HepG2 (cell line): ENCODE measurements around the gene EXOSC9. TPM values are rescaled to one million over a fixed set of nuclear protein-coding genes. Genes with fewer than 3 reads are reported as not detected.
A peak's percentile ranks its signal among the peaks of the same experiment; 100 is the strongest.

Experiments used
- CBFB ChIP-seq: sonication (generic); formaldehyde crosslinking; IDR thresholded peaks from 2 replicates; pipeline ENCODE4 v1.4.0; 2020; ENCODE audit warnings: missing genetic modification reagents
- CREB1 ChIP-seq, 2 experiments: fragments of 450-650 bp in 1 of 2; IDR thresholded peaks; 2 replicates each; pipeline ENCODE4 v1.6.1; 2016 to 2017; ENCODE audit warnings: control low read depth in 1 of 2, mild to moderate bottlenecking in 1 of 2, missing compliant biosample characterization in 1 of 2, missing genetic modification characterization in 1 of 2
- EZH2 ChIP-seq: conservative IDR thresholded peaks from 2 replicates; pipeline ENCODE4 v1.6.1; 2012; ENCODE audit warnings: mild to moderate bottlenecking, low read depth, low read length, moderate library complexity
- FOXC1 ChIP-seq: sonication (generic); formaldehyde crosslinking; IDR thresholded peaks from 2 replicates; pipeline ENCODE4 v1.8.0; 2022; ENCODE audit warnings: mild to moderate bottlenecking, missing genetic modification reagents, borderline replicate concordance
- FOXO1 ChIP-seq: sonication (generic); formaldehyde crosslinking; IDR thresholded peaks from 2 replicates; pipeline ENCODE4 v1.4.0; 2020; ENCODE audit warnings: missing genetic modification reagents
- IKZF1 ChIP-seq: fragments of 450-650 bp; IDR thresholded peaks from 2 replicates; pipeline ENCODE4 v1.7.1; 2016
- JUN ChIP-seq: sonication (generic); formaldehyde crosslinking; IDR thresholded peaks from 2 replicates; pipeline ENCODE4 v1.4.0; 2020; ENCODE audit warnings: mild to moderate bottlenecking, missing genetic modification reagents
- MEIS1 ChIP-seq: sonication (generic); formaldehyde crosslinking; IDR thresholded peaks from 2 replicates; pipeline ENCODE4 v1.9.0; 2021; ENCODE audit warnings: mild to moderate bottlenecking, missing genetic modification reagents, moderate library complexity, borderline replicate concordance
- MEIS2 ChIP-seq: sonication (generic); formaldehyde crosslinking; IDR thresholded peaks from 2 replicates; pipeline ENCODE4 v1.9.0; 2021; ENCODE audit warnings: mild to moderate bottlenecking, missing genetic modification reagents
- NR2F6 ChIP-seq, 2 experiments: IDR thresholded peaks; 2 replicates each; pipeline ENCODE4 v1.6.1; 2016; ENCODE audit warnings: antibody characterized with exemption in 1 of 2, mild to moderate bottlenecking in 1 of 2
- RARA ChIP-seq: IDR thresholded peaks from 2 replicates; pipeline ENCODE4 v1.6.1; 2016; ENCODE audit warnings: missing genetic modification reagents, missing compliant biosample characterization
- RFX5 ChIP-seq: IDR thresholded peaks from 2 replicates; pipeline ENCODE4 v1.6.1; 2011; ENCODE audit warnings: low read depth, low read length, improper control_type of control experiment
- SKI ChIP-seq: fragments of 450-650 bp; IDR thresholded peaks from one replicate; pipeline ENCODE4 v1.6.1; 2018; ENCODE audit warnings: mild to moderate bottlenecking; ENCODE audit not compliant: partially characterized antibody
- SP2 ChIP-seq: sonication (generic); formaldehyde crosslinking; IDR thresholded peaks from 2 replicates; pipeline ENCODE4 v1.5.1; 2020; ENCODE audit warnings: mild to moderate bottlenecking, missing genetic modification reagents
- SP5 ChIP-seq: IDR thresholded peaks from 2 replicates; pipeline ENCODE4 v1.6.1; 2016; ENCODE audit warnings: low read depth, borderline replicate concordance
- SRSF9 ChIP-seq: fragments of 200-400 bp; formaldehyde crosslinking; IDR thresholded peaks from 2 replicates; pipeline ENCODE4 v1.6.1; 2018; ENCODE audit warnings: borderline replicate concordance, mild to moderate bottlenecking, low read depth, low read length; ENCODE audit not compliant: insufficient read depth, poor library complexity, severe bottlenecking
- TAF15 ChIP-seq: fragments of 200-400 bp; formaldehyde crosslinking; IDR thresholded peaks from one replicate; pipeline ENCODE4 v1.6.1; 2018; ENCODE audit warnings: mild to moderate bottlenecking, low read depth, low read length; ENCODE audit not compliant: poor library complexity, severe bottlenecking
- ZNF101 ChIP-seq: sonication (generic); formaldehyde crosslinking; IDR thresholded peaks from 2 replicates; pipeline ENCODE4 v1.4.0; 2020; ENCODE audit warnings: mild to moderate bottlenecking, low read depth, missing genetic modification reagents, borderline replicate concordance
- ZNF30 ChIP-seq: sonication (generic); formaldehyde crosslinking; IDR thresholded peaks from 2 replicates; pipeline ENCODE4 v1.5.0; 2020; ENCODE audit warnings: mild to moderate bottlenecking, missing genetic modification reagents
- ZNF34 ChIP-seq: sonication (generic); formaldehyde crosslinking; IDR thresholded peaks from 2 replicates; pipeline ENCODE4 v1.4.0; 2020; ENCODE audit warnings: mild to moderate bottlenecking, missing genetic modification reagents, borderline replicate concordance
- polyA plus RNA-seq, 8 experiments: library from polyadenylated mRNA; depleted of rRNA in 3 of 8; stranded (reverse) in 7 of 8; unstranded in 1 of 8; fragments of >200 nt; fragmentation: Illumina TruSeq in 4 of 8; extraction: Trizol in 4 of 8; gene quantifications; 2 replicates each; pipeline versions ENCODE4 v1.2.1 to v1.2.3, GENCODE V29; 2011 to 2016; ENCODE audit warnings: low read depth in 4 of 8, missing spikeins in 1 of 8, mixed read lengths in 1 of 8; ENCODE audit not compliant: insufficient read depth in 1 of 8
- total RNA-seq, 5 experiments: library from RNA; depleted of rRNA; stranded (reverse); fragments of >200 nt; fragmentation: Illumina TruSeq; extraction: Trizol; gene quantifications; 2 replicates each; pipeline ENCODE4 v1.2.3, GENCODE V29; 2016; ENCODE audit warnings: low read depth in 1 of 5
- TF ChIP-seq, protein P1 (sequence below): sonication (generic); formaldehyde crosslinking; IDR thresholded peaks from 2 replicates; pipeline ENCODE4 v1.5.1; 2020; ENCODE audit warnings: missing genetic modification reagents, mild to moderate bottlenecking, borderline replicate concordance
- TF ChIP-seq, protein P2 (sequence below): sonication (generic); formaldehyde crosslinking; IDR thresholded peaks from 2 replicates; pipeline ENCODE4 v1.4.0; 2020; ENCODE audit warnings: missing genetic modification reagents
- TF ChIP-seq, protein P3 (sequence below): sonication (generic); formaldehyde crosslinking; IDR thresholded peaks from 2 replicates; pipeline ENCODE4 v1.5.1; 2020; ENCODE audit warnings: missing genetic modification reagents, mild to moderate bottlenecking, borderline replicate concordance
- TF ChIP-seq, protein P4 (sequence below): IDR thresholded peaks from 2 replicates; pipeline ENCODE4 v1.6.1; 2016; ENCODE audit warnings: mild to moderate bottlenecking

Gene EXOSC9
- total and polyA plus RNA-seq, 2 of the 13 experiments (the other 11 are each of a cell fraction or from before 2014, with no cell fraction given) = 26.0 to 48.0 TPM

DNA sequence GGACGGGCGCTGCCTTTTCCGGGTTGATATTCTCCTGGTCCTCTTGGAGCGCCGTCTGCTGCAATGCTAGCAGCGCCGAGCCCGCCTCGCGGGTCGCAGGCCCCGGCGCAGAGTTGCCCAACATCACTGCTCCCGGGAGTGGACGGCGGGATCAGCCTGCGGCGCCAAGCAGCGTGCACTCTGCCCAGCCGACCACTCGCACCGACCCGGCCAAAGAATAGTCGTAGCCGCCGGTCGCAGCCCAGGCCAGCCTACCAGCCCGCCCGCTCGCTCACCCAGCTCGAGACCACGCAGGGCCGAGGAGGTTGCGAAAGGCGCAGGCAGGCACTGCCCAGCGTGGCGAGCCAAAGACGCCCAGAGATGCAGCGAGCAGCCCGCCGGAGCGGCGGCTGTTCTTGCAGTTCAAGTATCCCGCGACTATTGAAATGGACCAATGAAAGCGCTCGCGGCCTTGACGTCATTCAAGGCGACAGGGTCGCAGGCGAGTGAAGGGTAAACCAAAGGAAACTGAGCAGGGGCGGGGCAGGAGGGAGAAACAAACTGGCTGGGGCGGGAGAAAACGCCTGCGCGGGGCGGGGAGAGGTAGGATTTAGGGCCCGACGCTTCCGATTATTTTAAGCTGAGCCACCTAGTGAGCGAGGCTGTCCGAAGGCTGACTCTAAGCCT is 22.5 kb downstream of the EXOSC9 start, which contains the start of gene CCNA2 (continued):
- peak; percentile 48; the same call in 1 of the 2 replicates for TF ChIP-seq FOXC1
- 0 out of 2 replicates have a peak, but pooled peaks have one; percentile 15 for TF ChIP-seq FOXO1 (CRISPR knock-in tag)
- TF ChIP-seq IKZF1 = no peak
- TF ChIP-seq SKI = no peak
- TF ChIP-seq, protein P1, sequence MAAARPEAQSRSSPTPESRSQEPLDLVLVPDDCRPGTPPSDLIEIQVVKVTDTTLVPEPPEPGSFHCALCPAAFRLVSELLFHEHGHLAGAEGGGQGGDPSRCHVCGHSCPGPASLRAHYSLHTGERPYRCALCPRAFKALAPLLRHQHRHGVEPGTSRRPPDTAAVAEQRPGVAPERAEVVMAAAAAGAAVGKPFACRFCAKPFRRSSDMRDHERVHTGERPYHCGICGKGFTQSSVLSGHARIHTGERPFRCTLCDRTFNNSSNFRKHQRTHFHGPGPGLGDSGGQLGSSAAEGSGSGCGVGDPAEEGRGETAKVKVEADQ (CRISPR knock-in tag) = no peak
- no peak for TF ChIP-seq SRSF9
- TF ChIP-seq JUN (CRISPR knock-in tag) = no peak
- TF ChIP-seq MEIS2 (CRISPR knock-in tag) = no peak
- TF ChIP-seq ZNF30 = no peak
- TF ChIP-seq RARA = no peak
- TF ChIP-seq CBFB (CRISPR knock-in tag) = peak; percentile 70; the same call in 1 of the 2 replicates
- TF ChIP-seq, protein P2, sequence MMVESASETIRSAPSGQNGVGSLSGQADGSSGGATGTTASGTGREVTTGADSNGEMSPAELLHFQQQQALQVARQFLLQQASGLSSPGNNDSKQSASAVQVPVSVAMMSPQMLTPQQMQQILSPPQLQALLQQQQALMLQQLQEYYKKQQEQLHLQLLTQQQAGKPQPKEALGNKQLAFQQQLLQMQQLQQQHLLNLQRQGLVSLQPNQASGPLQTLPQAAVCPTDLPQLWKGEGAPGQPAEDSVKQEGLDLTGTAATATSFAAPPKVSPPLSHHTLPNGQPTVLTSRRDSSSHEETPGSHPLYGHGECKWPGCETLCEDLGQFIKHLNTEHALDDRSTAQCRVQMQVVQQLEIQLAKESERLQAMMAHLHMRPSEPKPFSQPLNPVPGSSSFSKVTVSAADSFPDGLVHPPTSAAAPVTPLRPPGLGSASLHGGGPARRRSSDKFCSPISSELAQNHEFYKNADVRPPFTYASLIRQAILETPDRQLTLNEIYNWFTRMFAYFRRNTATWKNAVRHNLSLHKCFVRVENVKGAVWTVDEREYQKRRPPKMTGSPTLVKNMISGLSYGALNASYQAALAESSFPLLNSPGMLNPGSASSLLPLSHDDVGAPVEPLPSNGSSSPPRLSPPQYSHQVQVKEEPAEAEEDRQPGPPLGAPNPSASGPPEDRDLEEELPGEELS = peak; percentile 70
- TF ChIP-seq ZNF101 (CRISPR knock-in tag) = no peak
- TF ChIP-seq, protein P3, sequence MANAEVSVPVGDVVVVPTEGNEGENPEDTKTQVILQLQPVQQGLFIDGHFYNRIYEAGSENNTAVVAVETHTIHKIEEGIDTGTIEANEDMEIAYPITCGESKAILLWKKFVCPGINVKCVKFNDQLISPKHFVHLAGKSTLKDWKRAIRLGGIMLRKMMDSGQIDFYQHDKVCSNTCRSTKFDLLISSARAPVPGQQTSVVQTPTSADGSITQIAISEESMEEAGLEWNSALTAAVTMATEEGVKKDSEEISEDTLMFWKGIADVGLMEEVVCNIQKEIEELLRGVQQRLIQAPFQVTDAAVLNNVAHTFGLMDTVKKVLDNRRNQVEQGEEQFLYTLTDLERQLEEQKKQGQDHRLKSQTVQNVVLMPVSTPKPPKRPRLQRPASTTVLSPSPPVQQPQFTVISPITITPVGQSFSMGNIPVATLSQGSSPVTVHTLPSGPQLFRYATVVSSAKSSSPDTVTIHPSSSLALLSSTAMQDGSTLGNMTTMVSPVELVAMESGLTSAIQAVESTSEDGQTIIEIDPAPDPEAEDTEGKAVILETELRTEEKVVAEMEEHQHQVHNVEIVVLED = peak; percentile 74
- TF ChIP-seq, protein P4, sequence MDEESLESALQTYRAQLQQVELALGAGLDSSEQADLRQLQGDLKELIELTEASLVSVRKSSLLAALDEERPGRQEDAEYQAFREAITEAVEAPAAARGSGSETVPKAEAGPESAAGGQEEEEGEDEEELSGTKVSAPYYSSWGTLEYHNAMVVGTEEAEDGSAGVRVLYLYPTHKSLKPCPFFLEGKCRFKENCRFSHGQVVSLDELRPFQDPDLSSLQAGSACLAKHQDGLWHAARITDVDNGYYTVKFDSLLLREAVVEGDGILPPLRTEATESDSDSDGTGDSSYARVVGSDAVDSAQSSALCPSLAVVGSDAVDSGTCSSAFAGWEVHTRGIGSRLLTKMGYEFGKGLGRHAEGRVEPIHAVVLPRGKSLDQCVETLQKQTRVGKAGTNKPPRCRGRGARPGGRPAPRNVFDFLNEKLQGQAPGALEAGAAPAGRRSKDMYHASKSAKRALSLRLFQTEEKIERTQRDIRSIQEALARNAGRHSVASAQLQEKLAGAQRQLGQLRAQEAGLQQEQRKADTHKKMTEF = peak; percentile 62; the same call in 1 of the 2 replicates
- TF ChIP-seq NR2F6 (IDR thresholded peaks at IDR 0.05) = no peak
- TF ChIP-seq NR2F6 (CRISPR knock-in tag; IDR thresholded peaks at IDR 0.05) = peak; percentile 35; the same call in 1 of the 2 replicates
- peak; percentile 43; the same call in 1 of the 2 replicates for TF ChIP-seq RFX5
- no peak; the same call in 1 of the 2 replicates for TF ChIP-seq MEIS1 (CRISPR knock-in tag)
- TF ChIP-seq TAF15 = peak; percentile 44
- peak; percentile 68 for TF ChIP-seq SP5 (CRISPR knock-in tag)
- no peak for TF ChIP-seq ZNF34 (CRISPR knock-in tag)
- TF ChIP-seq SP2 (CRISPR knock-in tag) = 0 out of 2 replicates have a peak, but pooled peaks have one; percentile 16
- peak; percentile 97 for TF ChIP-seq CREB1 (IDR thresholded peaks at IDR 0.05)
- TF ChIP-seq CREB1 (CRISPR knock-in tag; IDR thresholded peaks at IDR 0.05) = peak; percentile 100
- TF ChIP-seq EZH2 = no peak
